Rectal smooth muscle tissue (tissue), 1 donor: ENCODE results near the gene SEC14L1.
A peak's percentile ranks its signal among the peaks of the same experiment; 100 is the strongest.
"Not testable (repeated sequence)": the region's sequence is repeated elsewhere in the genome, so short reads cannot be mapped to it uniquely, and the experiment has no call there.

ENCODE experiments used
- H3K27ac ChIP-seq: one replicate; pipeline ENCODE4 v1.7.0; 2013; ENCODE audit warnings: low read depth, low read length, inconsistent platforms
- H3K27me3 ChIP-seq: one replicate; pipeline ENCODE4 v1.7.0; 2013; ENCODE audit warnings: low read length; ENCODE audit not compliant: control insufficient read depth, insufficient read depth
- H3K36me3 ChIP-seq: one replicate; pipeline ENCODE4 v1.7.0; 2013; ENCODE audit warnings: low read length; ENCODE audit not compliant: control insufficient read depth, insufficient read depth
- H3K4me1 ChIP-seq: one replicate; pipeline ENCODE4 v1.7.0; 2013; ENCODE audit warnings: low read length; ENCODE audit not compliant: control insufficient read depth, insufficient read depth
- H3K4me3 ChIP-seq: one replicate; pipeline ENCODE4 v1.7.0; 2013; ENCODE audit warnings: low read length
- H3K9ac ChIP-seq: one replicate; pipeline ENCODE4 v1.7.0; 2013; ENCODE audit warnings: low read length

Gene SEC14L1

DNA sequence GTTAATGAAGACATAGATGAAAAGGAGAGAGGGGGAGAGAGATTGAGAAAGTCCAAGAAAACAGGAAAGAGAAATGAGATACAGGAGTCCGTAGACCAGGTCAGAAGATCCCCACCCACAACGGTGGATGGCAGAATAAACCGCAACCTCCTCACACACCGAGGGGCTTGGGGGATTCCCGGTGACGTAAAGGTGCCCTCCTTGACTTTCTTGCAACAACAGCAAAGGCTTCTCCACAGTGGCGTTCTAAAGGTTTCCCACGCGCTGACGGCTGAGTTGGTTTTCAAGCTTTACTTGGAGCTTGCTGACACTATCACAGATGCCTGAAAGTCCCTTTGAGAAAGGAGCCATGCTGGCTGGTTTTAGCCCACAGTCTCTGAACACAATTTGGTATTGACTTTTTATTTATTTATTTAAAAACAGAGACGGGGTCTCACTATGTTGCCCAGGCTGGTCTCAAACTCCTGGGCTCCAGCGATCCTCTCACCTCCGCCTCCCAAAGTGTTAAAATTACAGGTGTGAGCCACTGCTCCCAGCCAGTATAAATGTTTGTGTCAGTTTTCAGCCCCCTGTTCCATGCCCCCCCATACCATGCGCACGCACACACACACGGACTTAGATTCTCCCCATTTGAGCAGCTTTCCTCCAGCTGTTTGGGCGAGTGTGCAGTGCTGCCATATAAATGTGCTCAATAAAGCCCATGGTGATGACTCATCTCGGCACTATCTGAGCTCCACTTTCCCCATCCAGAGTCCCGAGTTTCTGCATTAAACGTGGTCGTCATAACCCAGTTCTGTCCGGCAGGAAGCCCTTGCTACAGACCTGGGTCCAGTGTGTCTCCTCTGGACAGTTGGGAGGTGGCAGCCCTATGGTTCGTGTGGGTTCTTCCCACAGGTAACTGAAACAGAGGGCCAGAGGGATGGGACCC lies 33.0 kb upstream of the SEC14L1 start:
- no peak overlapping the region for H3K27ac ChIP-seq

DNA sequence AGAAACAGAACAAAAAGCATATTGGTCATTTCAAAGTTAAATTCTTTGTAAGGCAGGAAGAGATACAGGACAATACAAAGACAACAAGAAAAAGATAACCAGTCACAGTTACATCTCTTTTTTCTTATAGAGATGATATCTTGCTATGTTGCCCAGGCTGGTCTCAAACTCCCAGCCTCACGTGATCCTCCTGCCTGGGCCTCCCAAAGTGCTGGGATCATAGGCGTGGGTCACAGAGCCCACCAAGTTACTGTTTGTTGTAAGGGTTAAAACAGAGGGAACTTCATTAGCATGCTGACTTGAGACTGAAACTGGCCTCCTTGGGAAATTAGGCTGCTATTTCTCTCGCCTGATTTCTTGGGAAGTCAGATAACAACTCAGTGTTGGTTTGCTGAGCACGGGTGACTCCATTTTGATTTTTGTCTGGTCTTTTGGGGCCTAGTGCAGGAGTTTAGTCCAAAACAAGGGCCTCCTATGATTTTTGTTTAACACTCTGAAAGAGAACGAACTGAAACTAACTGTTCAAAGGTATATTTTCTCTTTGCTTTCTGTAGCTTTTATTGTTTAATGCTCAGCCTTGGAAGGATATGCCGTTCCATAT lies 31.5 kb upstream of the SEC14L1 start:
- Histone ChIP-seq H3K36me3 (no peaks in the 10 kb centered on the region), H3K27me3 (no peaks in the 10 kb centered on the region), H3K27ac (peak overlapping the region; percentile 38), H3K4me3 (no peak overlapping the region), H3K4me1 (peaks cover 4% of the 10 kb centered on the region), H3K9ac (no peak overlapping the region)

More for the DNA sequence above, 33.0 kb upstream of the SEC14L1 start:
- no peaks in the 10 kb centered on the region for H3K36me3 ChIP-seq
- no peak overlapping the region for H3K9ac ChIP-seq
- H3K4me3 ChIP-seq = no peak overlapping the region
- H3K4me1 ChIP-seq = peaks cover 4% of the 10 kb centered on the region
- no peaks in the 10 kb centered on the region for H3K27me3 ChIP-seq

DNA sequence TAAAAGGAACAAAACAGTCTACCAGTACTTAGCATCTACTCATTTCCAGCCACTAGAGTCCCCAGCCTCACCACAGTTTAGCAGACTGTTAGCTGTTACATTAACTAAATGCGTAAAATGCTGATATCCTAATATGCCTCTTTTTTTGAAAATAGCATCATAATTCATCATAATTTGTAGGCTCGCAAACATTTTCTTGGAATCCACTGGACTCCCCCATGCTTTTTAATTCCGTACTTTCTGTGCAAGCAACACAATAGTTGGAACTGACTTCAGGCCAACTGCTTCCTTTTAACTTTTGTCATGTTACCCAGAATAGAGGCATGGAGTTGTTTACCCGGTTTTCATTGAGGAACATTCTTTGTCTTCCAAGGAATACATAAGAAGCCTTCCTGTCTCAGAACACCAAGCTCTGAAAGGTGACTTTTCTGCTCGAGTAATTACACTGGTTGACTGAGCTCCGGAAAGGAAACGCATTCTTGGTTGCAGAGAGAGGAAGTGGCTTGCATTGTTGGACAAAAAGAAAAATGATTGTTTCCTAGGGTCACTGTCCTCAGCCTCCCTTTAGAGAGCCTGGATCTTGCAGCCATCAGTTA lies 30.9 kb upstream of the SEC14L1 start:
- Histone ChIP-seq H3K4me3 (no peak overlapping the region), H3K9ac (no peak overlapping the region), H3K27me3 (no peaks in the 10 kb centered on the region), H3K27ac (peak overlapping the region; percentile 38), H3K4me1 (peaks cover 4% of the 10 kb centered on the region), H3K36me3 (no peaks in the 10 kb centered on the region)

GRCh38 chr17:77111165-77111933 lies 29.4 kb upstream of the SEC14L1 start:
- not testable (repeated sequence) for H3K9ac ChIP-seq, H3K36me3 ChIP-seq, H3K27ac ChIP-seq, H3K4me3 ChIP-seq, H3K27me3 ChIP-seq, H3K4me1 ChIP-seq

DNA sequence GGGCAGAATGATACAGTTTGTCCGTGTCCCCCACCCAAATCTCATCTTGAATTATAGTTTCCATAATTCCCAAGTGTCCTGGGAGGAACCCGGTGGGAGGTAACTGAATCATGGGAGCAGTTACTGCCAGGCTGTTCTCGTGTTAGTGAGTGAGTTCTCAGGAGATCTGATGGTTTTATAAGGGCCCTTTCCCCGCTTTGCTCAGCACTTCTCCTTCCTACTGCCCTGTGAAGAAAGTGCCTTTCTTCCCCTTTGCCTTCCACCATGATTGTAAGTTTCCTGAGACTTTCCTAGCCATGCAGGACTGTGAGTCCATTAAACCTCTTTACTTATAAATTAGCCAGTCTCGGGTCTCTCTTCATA lies 28.9 kb upstream of the SEC14L1 start:
- H3K27me3 ChIP-seq = no peaks in the 10 kb centered on the region
- no peak overlapping the region for H3K4me3 ChIP-seq
- no peaks in the 10 kb centered on the region for H3K36me3 ChIP-seq
- H3K9ac ChIP-seq = no peak overlapping the region
- peaks cover 4% of the 10 kb centered on the region for H3K4me1 ChIP-seq
- no peak overlapping the region for H3K27ac ChIP-seq

DNA sequence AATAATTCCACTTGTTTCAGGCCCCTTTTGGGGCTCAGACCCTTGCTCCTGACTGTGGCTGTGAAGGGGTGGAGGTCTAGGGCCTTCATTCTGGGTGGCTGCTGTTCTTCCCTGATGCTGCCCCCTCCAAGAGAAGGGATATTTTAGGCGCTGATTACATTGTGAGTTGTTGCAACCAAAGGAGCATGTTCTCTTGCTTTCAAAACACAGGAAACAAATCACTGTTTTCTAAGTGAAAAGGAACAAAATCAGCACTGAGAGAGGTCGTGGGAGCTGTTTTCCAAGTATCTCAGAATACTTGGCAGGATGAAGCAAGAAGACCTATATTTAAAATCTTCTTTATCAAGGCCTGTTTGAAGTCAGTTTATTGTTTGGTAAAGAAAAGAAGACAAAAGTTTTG lies 25.3 kb upstream of the SEC14L1 start:
- H3K9ac ChIP-seq = no peak overlapping the region
- H3K27ac ChIP-seq = no peak overlapping the region
- H3K4me1 ChIP-seq = no peaks in the 10 kb centered on the region

DNA sequence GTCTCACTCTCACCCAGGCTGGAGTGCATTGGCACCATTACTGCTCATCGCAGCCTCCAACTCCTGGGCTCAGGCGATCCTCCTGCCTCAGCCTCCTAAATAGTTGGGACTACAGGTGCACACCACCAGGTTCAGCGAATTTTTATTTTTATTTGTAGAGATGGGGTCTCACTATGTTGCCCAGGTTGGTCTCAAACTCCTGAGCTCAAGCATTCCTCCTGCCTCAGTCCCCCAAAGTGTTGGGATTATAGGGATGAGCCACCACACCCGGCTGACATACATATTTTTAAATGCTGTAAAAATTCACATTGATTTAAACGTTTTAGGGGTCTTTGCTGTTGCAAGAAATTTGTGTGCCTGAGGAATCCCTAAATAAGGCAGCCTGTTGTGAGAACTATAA lies 24.8 kb upstream of the SEC14L1 start:
- H3K9ac ChIP-seq = no peak overlapping the region
- H3K36me3 ChIP-seq = no peaks in the 10 kb centered on the region
- no peaks in the 10 kb centered on the region for H3K4me1 ChIP-seq
- no peak overlapping the region for H3K27ac ChIP-seq
- no peaks in the 10 kb centered on the region for H3K27me3 ChIP-seq
- H3K4me3 ChIP-seq = no peak overlapping the region

More for the DNA sequence above, 25.3 kb upstream of the SEC14L1 start:
- Histone ChIP-seq H3K27me3 (no peaks in the 10 kb centered on the region), H3K4me3 (no peak overlapping the region), H3K36me3 (no peaks in the 10 kb centered on the region)

DNA sequence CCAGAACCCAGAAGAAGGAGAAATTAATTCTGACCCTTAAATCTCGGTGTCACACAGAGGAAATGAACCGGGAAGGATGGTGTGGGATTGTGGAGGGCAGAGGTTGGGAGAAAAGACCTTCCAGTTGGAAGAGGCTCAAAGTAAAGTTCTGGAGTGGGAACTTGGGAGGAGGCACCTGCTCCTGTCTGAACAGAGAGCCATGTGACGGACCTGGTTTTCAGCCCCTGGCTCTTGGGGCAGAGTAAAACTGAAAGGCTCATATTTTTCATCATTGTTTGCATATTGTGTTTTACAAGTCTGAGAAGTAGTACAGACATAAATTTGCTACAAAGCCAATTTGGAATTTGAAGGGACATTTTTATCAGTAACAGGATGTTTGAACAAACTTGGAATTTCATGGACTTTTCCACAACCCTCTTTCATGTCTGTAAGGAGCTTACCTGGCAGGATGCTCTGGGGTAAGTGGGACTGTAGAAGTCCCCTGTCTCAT lies 24.4 kb upstream of the SEC14L1 start:
- Histone ChIP-seq H3K4me1 (no peaks in the 10 kb centered on the region), H3K27me3 (no peaks in the 10 kb centered on the region), H3K9ac (no peak overlapping the region), H3K27ac (no peak overlapping the region), H3K4me3 (no peak overlapping the region), H3K36me3 (no peaks in the 10 kb centered on the region)

DNA sequence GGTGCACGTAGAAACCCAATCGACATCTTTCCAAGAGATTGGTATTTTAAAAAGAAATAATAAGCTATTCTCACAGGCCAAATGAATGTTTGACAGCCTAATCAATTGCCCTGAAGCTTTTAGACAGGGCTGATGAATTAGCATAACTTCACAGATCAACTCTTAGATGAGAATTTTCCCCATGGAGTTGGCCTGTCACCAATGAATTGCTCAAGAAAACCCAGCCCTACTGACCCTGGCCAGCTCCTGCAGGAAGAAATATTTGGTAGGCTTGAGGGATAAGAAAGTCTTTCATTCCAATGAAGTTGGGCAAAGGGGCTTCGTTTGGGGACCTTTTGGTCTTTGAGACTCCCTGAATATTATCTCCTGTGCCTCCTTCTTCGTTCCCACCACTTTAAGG lies 23.4 kb upstream of the SEC14L1 start:
- H3K4me3 ChIP-seq = no peak overlapping the region
- H3K4me1 ChIP-seq = no peaks in the 10 kb centered on the region
- H3K27me3 ChIP-seq = no peaks in the 10 kb centered on the region

DNA sequence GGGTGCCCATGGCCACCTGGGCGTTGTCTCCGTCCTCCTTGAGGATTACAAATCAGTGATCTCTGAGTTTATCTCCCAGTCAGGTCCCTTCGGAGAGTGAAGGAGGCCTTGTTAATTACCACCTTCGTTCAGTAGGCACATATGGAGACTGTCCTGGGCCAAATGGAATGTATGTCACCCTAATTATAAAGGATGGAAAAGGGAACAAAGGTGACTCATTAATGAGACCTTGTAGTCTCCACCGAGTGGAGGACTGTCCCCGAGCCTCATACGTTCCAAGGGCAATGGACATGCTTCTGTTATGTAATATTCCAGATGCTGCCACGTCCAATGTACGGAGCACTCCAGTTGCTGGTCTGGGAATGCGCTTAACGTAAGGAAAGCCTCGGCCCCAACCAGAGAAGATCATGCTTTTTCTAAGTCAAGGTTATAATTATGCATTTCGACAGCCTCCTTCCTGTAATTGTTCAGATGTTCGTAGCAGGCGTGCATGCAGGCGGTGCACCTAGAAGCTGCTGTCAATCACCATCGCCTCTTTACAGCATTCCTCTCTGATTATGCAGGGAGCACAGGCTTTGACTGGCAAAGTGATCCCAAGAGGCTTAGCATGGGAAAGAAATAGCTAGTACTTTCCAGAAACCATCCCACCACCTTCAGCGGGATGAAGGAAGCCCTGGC lies 22.4 kb upstream of the SEC14L1 start:
- Histone ChIP-seq H3K27me3 (no peaks in the 10 kb centered on the region), H3K4me1 (no peaks in the 10 kb centered on the region), H3K36me3 (no peaks in the 10 kb centered on the region), H3K9ac (no peak overlapping the region), H3K27ac (no peak overlapping the region), H3K4me3 (no peak overlapping the region)

More for the DNA sequence above, 23.4 kb upstream of the SEC14L1 start:
- H3K36me3 ChIP-seq = no peaks in the 10 kb centered on the region
- no peak overlapping the region for H3K9ac ChIP-seq
- no peak overlapping the region for H3K27ac ChIP-seq

- Histone ChIP-seq H3K27me3 (no peaks in the 10 kb centered on the region), H3K9ac (no peak overlapping the region), H3K27ac (no peak overlapping the region), H3K36me3 (no peaks in the 10 kb centered on the region), H3K4me1 (no peaks in the 10 kb centered on the region), H3K4me3 (no peak overlapping the region)
Observed at GRCh38 chr17:77119668-77120301, 21.0 kb upstream of the SEC14L1 start.
